Esophagus squamous epithelium (tissue), 4 donors: ENCODE results near the gene PHYHIPL.

Experiments
- CTCF ChIP-seq, 6 experiments: fragments of 450-650 bp in 4 of 6; fragments of 200-600 bp in 2 of 6; sonication (generic) in 2 of 6; IDR thresholded peaks; one replicate each; pipeline ENCODE4 v1.5.1; 2016 to 2019; ENCODE audit warnings: antibody characterized with exemption in 6 of 6, mild to moderate bottlenecking in 4 of 6, moderate library complexity in 4 of 6
- POLR2A ChIP-seq, 4 donors: fragments of 450-650 bp; IDR thresholded peaks; one replicate each; pipeline ENCODE4 v1.6.1; 2017; ENCODE audit warnings: antibody characterized with exemption in 4 of 4, mild to moderate bottlenecking in 4 of 4, moderate library complexity in 3 of 4

DNA sequence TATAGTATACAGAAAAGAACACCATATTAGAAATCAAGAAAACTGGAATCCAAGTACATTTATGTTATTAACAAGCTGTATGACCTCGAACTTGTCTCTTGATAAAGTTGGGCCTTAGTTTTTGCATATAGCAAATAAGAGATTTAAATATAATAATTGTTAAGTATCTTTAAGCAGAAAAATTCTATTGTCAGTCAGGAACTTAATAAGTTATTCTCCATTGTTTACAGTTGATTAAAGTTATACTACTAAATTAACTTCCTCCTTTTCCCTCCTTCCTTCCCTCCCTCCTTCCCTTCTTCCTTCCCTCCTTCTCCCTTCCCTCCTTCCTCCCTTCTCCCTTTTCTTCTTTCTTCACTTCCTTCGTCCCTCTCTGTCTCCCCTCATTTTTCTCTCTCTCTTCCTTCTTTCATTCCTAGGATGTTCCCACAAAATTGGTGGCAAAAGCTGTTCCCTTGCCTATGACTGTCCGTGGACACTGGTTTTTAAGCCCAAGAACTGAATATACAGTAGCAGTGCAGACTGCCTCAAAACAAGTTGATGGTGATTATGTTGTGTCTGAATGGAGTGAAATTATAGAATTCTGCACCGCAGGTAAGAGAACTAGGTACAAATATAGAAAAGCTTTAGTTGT lies 59.7 kb downstream of the PHYHIPL start:
- no peak for TF ChIP-seq CTCF (IDR thresholded peaks at IDR 0.05)
- no peak for TF ChIP-seq POLR2A (IDR thresholded peaks at IDR 0.05)
